ENCODE data around the gene TBC1D22B.
A peak's percentile ranks its signal among the peaks of the same experiment; 100 is the strongest.

DNA sequence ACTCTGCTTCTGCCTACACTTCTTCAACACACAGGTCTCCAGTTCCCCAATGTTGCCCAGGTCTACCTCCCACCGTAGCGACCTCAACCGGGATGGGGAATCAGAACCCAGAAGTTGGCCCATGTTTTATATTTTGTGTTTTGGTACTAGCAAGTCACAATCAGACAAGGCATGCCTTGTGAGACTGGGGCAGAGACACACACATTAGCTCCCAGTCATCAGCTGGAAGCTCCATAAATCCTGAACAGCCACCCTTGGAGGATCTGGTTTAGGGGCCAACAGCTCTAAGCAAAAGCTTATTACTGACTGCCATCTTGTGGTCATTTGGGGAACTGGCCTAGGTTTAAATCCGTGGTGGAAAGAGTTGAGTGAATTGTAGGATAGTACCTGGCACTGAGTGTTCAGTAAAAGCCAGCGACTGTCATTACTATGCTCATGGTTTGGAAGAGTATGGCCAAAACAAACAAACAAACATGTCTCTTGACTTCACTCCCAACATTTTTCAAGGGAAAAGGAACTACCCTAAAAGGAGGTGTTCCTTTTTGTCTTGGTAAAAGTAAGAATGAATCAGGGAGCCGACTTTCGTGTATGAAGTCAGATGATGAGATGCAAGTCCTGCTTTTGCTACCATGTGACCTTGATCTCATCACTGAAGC lies 47.1 kb upstream of the TBC1D22B start:
- TF ChIP-seq POLR2AphosphoS5 (IDR thresholded peaks at IDR 0.05; ENCODE audit: low read depth, low read length) (no peak), RCOR1 (IDR thresholded peaks at IDR 0.05; ENCODE audit: low read length) (0 out of 2 replicates have a peak, but pooled peaks have one; percentile 30), SMC3 (IDR thresholded peaks at IDR 0.05; ENCODE audit: low read depth, low read length) (peak; percentile 96), EZH2phosphoT487 (IDR thresholded peaks at IDR 0.05; ENCODE audit: borderline replicate concordance, low read depth) (no peak), JUND (IDR thresholded peaks at IDR 0.05) (no peak), MXI1 (IDR thresholded peaks at IDR 0.05; ENCODE audit: low read depth, low read length) (no peak), FOXJ3 (CRISPR knock-in tag; IDR thresholded peaks at IDR 0.05) (no peak), GATA2 (CRISPR knock-in tag; IDR thresholded peaks at IDR 0.05) (no peak), FOSL2 (IDR thresholded peaks at IDR 0.05; ENCODE audit: borderline replicate concordance, low read depth) (no peak), NRF1 (IDR thresholded peaks at IDR 0.05; ENCODE audit: low read depth, low read length) (no peak)
- TF ChIP-seq, protein P1, sequence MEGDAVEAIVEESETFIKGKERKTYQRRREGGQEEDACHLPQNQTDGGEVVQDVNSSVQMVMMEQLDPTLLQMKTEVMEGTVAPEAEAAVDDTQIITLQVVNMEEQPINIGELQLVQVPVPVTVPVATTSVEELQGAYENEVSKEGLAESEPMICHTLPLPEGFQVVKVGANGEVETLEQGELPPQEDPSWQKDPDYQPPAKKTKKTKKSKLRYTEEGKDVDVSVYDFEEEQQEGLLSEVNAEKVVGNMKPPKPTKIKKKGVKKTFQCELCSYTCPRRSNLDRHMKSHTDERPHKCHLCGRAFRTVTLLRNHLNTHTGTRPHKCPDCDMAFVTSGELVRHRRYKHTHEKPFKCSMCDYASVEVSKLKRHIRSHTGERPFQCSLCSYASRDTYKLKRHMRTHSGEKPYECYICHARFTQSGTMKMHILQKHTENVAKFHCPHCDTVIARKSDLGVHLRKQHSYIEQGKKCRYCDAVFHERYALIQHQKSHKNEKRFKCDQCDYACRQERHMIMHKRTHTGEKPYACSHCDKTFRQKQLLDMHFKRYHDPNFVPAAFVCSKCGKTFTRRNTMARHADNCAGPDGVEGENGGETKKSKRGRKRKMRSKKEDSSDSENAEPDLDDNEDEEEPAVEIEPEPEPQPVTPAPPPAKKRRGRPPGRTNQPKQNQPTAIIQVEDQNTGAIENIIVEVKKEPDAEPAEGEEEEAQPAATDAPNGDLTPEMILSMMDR (IDR thresholded peaks at IDR 0.05): peak; percentile 94
- TF ChIP-seq, protein P2, sequence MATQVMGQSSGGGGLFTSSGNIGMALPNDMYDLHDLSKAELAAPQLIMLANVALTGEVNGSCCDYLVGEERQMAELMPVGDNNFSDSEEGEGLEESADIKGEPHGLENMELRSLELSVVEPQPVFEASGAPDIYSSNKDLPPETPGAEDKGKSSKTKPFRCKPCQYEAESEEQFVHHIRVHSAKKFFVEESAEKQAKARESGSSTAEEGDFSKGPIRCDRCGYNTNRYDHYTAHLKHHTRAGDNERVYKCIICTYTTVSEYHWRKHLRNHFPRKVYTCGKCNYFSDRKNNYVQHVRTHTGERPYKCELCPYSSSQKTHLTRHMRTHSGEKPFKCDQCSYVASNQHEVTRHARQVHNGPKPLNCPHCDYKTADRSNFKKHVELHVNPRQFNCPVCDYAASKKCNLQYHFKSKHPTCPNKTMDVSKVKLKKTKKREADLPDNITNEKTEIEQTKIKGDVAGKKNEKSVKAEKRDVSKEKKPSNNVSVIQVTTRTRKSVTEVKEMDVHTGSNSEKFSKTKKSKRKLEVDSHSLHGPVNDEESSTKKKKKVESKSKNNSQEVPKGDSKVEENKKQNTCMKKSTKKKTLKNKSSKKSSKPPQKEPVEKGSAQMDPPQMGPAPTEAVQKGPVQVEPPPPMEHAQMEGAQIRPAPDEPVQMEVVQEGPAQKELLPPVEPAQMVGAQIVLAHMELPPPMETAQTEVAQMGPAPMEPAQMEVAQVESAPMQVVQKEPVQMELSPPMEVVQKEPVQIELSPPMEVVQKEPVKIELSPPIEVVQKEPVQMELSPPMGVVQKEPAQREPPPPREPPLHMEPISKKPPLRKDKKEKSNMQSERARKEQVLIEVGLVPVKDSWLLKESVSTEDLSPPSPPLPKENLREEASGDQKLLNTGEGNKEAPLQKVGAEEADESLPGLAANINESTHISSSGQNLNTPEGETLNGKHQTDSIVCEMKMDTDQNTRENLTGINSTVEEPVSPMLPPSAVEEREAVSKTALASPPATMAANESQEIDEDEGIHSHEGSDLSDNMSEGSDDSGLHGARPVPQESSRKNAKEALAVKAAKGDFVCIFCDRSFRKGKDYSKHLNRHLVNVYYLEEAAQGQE (IDR thresholded peaks at IDR 0.05; ENCODE audit: low read depth, low read length): no peak
- TF ChIP-seq, protein P3, sequence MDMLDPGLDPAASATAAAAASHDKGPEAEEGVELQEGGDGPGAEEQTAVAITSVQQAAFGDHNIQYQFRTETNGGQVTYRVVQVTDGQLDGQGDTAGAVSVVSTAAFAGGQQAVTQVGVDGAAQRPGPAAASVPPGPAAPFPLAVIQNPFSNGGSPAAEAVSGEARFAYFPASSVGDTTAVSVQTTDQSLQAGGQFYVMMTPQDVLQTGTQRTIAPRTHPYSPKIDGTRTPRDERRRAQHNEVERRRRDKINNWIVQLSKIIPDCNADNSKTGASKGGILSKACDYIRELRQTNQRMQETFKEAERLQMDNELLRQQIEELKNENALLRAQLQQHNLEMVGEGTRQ (IDR thresholded peaks at IDR 0.05; ENCODE audit: borderline replicate concordance, low read depth, low read length): no peak
- TF ChIP-seq, protein P4, sequence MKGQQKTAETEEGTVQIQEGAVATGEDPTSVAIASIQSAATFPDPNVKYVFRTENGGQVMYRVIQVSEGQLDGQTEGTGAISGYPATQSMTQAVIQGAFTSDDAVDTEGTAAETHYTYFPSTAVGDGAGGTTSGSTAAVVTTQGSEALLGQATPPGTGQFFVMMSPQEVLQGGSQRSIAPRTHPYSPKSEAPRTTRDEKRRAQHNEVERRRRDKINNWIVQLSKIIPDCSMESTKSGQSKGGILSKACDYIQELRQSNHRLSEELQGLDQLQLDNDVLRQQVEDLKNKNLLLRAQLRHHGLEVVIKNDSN (IDR thresholded peaks at IDR 0.05; ENCODE audit: borderline replicate concordance, low read depth): no peak
